Activated CD8-positive, alpha-beta memory T cell treated with anti-CD3 and anti-CD28 coated beads, Interleukin-2, amount 50 U/mL, for 4 hours (primary cell): ENCODE measurements around the gene COL4A4.
"Not testable (repeated sequence)": the region's sequence is repeated elsewhere in the genome, so short reads cannot be mapped to it uniquely, and the experiment has no call there.

Source experiments
- DNase-seq: peaks from one replicate; pipeline ENCODE4 v3.0.0-alpha.2; 2020

The COL4A4 gene

GRCh38 chr2:227106845-227107759 lies 56.9 kb downstream of the COL4A4 start:
- DNase-seq: no peak

- DNase-seq: no peak
Measured at GRCh38 chr2:227103583-227103982, 60.4 kb downstream of the COL4A4 start.

DNA sequence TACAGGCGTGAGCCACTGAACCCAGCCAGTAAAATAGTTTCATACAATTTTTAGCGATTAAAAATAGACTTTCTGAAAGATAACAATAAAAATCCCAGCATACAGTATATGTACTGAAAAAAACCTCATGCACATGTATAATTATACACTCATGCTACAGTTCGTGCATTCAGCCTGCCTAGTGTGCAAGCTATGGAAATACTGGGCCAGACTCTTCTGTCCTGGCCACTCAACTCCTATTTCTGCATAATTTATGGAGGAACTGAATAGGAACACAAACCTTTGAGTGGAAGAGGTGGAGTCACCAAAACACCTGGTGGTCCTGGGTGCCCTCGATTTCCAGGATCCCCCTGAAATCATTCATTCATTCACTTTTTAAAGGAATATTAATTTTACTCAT lies 64.7 kb downstream of the COL4A4 start:
- no peak for DNase-seq

DNA sequence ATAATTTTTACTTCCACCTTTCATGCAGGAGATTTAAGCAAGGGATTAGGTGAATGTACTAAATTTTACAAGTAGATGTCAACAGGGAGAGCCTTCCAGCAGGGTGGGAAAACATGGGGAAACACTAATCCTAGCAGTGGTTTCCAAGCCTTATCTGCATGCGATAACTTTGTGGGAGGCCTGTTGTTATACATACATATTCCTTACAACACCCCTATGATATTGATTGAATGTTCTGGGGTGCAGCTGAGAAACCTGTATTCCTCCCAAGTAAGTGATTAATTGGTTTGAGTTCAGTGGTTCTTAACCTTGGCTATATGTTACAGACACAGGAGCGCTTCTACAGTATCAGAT lies 65.9 kb downstream of the COL4A4 start:
- no peak for DNase-seq

DNA sequence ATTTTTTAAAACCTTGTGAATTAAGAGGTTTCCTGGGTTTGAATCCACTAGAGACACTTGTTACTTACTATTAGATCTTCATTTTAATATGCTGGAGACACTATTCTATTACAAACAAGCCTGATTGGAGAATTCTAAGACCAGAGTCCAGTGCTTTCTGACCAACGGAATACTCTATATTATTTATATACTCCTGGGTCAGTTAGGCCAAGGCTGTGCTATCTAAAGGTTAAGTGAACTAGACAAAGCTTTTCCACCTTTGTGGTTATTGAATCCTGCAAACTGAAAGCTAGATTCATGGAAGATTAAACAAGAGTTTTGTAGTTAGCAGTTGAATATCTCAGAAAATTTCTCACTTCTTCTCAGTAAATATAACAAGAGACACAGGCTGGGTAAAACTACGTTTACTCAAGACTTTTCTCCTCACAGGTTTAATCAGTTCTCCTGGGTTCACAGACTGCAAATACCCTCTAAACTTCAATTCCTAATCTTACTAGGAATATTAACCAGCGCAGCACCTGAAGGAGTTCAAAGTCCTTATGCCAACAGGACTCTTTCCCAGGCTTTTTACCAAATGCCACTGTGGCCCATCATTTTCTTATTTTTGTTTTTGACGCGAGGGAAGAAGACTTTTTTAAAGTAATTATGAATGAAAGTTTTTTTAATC lies 66.4 kb downstream of the COL4A4 start:
- no peak for DNase-seq

GRCh38 chr2:227095346-227095745 lies 68.7 kb downstream of the COL4A4 start:
- DNase-seq: no peak

DNA sequence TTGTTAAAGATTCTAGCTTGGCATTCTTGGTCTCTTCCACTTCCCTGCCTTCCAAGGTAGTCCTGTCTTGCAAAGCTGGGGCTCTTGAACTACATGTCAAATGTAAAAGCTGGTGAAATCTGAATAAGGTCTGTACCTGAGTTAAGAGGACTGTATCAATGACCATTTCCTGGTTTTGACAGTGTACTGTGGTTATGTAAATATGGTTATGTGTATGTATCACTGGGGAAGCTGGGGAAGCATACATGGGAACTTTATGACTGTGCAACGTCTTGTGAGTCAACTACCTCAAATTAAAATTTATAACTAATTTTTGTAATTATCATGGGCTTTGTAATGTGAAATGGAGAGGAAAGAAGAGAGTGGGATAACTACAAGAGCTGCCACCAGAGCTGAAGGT lies 81.7 kb downstream of the COL4A4 start:
- DNase-seq: no peak

DNA sequence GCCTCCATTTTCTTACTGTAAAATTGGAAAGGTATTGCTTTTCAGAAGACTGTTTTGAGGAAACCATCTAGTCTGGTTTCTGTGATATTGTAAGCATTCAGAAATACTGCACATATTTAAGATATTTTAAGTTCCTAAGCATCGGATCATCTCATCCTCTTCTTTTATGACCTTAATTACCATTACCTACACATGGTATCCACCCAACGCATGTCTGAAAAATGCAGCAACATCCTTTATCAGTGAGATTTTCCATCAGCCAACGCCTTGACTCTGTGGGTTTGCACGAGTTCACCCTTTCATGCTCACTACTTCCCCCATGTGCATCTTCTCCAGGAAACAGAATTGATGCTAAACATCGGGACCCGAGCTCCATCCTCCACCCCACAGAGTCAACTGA lies 84.3 kb downstream of the COL4A4 start:
- no peak for DNase-seq

GRCh38 chr2:227065065-227065464 lies 98.9 kb downstream of the COL4A4 start:
- DNase-seq: not testable (repeated sequence)

DNA sequence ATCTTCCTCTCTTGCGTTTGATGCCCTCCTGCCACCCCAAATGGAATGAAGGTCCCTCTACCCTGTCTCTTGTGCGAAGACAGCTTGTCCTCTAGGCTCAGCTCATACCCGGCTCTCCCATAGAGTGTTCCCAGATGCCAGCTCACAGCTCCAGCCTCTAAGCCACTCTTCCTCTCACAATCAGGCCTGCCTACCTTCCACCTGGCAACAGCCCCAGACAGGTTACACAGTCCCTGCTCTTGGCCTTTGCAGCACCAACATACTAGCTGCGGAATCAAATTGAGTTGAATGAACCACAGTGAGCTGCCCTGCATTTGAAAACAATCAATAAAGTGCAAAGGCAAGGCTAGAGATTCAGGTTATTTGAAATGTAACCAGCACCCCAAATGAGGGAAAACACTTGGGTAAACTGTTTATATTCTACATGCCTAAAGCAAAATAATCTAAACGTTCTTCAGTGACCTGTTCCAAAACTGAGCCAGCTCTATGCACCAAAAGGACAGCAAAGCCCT lies 105.1 kb downstream of the COL4A4 start:
- DNase-seq: no peak

- DNase-seq: no peak
Measured at GRCh38 chr2:227057743-227058447, 106.1 kb downstream of the COL4A4 start.

DNA sequence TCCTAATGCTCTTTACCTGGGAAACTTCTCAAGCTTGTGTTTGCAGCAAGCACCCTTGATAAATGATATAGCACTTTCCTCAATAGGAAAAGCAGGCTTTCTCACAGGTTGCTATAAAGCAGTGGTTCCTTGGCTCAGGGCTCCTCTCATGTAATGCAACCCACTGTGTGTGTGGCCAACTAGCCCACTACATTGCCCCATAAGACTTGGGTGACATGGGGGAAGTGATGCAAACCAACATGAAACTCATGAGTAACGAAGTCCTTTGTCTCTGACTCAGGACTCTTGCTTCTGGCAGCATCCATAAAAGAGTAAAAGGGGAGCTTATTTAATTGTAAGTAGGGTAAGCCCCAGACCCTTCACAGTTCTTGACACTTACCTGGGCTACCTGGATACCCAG lies 106.9 kb downstream of the COL4A4 start:
- DNase-seq: no peak

GRCh38 chr2:227054006-227054405 lies 110.0 kb downstream of the COL4A4 start:
- DNase-seq: no peak

DNA sequence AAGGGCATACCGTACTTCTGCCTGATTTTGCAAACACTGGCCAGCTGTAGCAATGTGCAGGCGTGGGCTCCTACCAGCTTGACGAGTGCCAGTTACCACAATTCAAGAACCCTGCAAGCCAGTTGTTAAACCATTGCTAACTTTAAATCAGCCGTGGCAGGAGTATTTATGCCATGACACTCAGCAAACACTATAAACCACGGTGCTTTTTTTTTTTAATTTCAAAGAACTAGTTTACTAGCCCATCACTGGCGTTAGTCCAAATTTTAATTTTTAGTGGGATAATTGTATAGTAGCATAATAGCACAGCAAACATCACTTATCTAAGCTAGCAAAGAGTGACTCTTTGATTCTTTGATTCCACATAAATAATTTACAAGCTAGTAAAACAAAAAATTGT lies 111.1 kb downstream of the COL4A4 start:
- DNase-seq: no peak

GRCh38 chr2:227043981-227044380 lies 120.0 kb downstream of the COL4A4 start:
- DNase-seq: no peak

DNA sequence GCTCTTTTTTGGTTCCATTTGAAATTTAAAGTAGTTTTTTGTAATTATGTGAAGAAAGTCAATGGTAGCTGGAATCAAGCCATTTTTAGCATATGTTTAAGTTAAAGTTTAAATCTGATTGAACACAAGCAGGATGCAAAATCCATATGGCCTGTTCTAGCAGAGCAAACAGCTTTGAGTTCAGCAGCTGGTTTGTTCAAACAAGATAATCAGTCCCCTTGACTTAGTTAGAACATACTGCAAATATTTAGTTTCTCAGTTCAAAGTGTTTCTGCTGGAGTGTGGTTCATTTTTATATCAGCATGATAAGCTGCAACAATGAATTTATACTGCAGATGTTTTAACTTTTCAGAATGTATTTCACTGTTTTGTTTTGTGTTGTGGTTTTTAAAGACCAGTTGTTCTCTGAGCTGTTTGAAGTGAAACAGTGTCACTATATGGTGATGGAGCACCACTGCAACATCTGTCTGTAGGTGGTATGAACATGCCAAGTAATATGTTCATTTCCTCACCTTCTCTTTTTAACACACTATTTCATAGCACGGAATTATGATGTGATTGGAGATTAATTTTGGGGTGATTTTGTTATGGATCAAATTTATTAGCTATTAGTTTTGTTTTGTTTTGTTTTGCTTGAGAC lies 125.3 kb downstream of the COL4A4 start:
- no peak for DNase-seq

- DNase-seq: no peak
Measured at GRCh38 chr2:227036527-227036926, 127.5 kb downstream of the COL4A4 start.

- DNase-seq: no peak
Measured at GRCh38 chr2:227035711-227036367, 128.2 kb downstream of the COL4A4 start.

DNA sequence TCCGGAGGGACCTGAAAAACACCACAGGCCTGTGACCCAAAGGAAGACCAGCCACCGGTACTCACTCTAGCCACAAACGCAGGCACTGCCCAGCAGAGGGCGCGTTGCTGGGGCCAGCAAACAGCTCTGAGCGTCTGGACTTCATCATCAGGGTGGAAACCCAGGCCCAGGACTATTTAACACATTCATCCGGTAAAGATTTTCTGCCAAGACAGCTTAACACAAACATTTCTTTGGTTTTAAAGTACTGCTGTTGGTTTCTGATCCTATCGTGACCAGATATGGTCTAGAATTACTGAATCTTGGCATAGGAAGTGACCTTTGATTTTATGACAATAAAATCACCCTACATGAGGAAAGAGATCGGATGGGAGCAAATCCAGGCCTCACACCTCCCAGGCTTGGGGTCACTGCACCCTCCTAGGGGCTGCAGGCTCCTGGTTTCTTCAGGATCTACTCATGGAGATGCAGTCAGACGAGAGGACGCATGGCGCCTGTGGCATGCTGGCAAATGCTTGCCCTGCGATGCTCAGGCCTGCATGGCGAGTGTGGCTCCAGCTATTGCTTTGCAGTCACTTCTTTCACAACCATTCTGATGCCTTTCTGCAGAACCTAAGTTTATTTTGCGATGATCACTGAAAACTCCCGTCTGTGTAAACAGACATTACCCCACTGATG lies 130.4 kb downstream of the COL4A4 start:
- peak; percentile 20 for DNase-seq

DNA sequence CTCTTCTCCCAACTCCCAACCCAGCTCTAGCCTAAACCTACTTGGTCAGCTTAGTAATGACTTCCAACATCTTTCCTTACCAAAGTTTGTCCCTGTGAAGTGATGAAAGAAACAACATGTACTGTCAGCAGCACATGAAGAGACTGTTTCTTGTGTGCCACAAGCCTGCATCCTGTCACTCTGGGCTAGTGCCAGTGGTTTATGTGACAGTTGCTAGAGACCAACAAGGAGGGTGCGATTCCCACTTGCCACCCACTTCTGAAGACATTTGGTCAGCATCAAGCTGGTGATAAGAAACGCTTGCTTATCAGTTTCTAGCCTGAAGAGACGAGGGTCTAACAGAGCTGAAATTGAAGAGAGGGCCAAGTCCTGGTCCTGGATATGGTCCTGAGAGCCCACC lies 132.6 kb downstream of the COL4A4 start:
- no peak for DNase-seq

DNA sequence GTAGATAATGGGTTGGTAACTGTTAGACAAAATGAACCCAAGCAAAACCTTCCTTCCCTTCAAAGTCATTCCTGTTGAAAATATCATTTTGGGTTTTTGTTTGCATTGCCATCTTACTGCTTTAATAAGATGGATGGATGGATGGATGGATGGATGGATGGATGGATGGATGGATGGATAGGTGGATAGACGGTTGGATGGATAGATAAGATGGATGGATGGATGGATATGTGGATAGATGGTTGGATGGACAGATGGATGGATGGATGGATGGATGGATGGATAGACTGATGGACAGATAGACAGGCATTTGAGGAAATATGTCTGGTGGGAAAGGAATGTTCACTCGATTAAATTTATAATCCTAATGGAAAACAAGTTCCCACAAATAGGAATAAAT lies 133.2 kb downstream of the COL4A4 start:
- no peak for DNase-seq
